Measurements from ENCODE around the gene LRRC42. TPM values are rescaled to one million over a fixed set of nuclear protein-coding genes. Genes with fewer than 3 reads are reported as not detected.

The LRRC42 gene
- total RNA-seq, 1 donor from 2014 or later, result 45.4 TPM

GRCh38 chr1:53902235-53903138, 43.7 kb upstream of the LRRC42 start:
- no peak overlapping the region for H3K27ac Mint-ChIP-seq (ENCODE audit: unreplicated experiment)
- no peak overlapping the region for H3K4me3 Mint-ChIP-seq
- no peaks in the 10 kb centered on the region for H3K9me3 Mint-ChIP-seq
- H3K27me3 Mint-ChIP-seq (ENCODE audit: low read depth), result no peaks in the 10 kb centered on the region
- no peaks in the 10 kb centered on the region for H3K36me3 Mint-ChIP-seq (ENCODE audit: low read depth)
- no peak for DNase-seq (ENCODE audit: low read depth, low spot score)
- TF ChIP-seq CTCF (conservative IDR thresholded peaks at IDR 0.05), result no peak
- H3K4me1 Mint-ChIP-seq, result no peaks in the 10 kb centered on the region

GRCh38 chr1:53905509-53905908, 40.6 kb upstream of the LRRC42 start:
- no peak for DNase-seq (ENCODE audit: low read depth, low spot score)
- no peaks in the 10 kb centered on the region for H3K27me3 Mint-ChIP-seq (ENCODE audit: low read depth)
- no peak overlapping the region for H3K27ac Mint-ChIP-seq (ENCODE audit: unreplicated experiment)
- no peaks in the 10 kb centered on the region for H3K36me3 Mint-ChIP-seq (ENCODE audit: low read depth)
- H3K4me1 Mint-ChIP-seq, result no peaks in the 10 kb centered on the region
- TF ChIP-seq CTCF (conservative IDR thresholded peaks at IDR 0.05), result no peak
- no peak overlapping the region for H3K4me3 Mint-ChIP-seq
- no peaks in the 10 kb centered on the region for H3K9me3 Mint-ChIP-seq

- no peaks in the 10 kb centered on the region for H3K9me3 Mint-ChIP-seq
- TF ChIP-seq CTCF (conservative IDR thresholded peaks at IDR 0.05), result no peak
- no peak for DNase-seq (ENCODE audit: low read depth, low spot score)
- no peaks in the 10 kb centered on the region for H3K36me3 Mint-ChIP-seq (ENCODE audit: low read depth)
- H3K4me1 Mint-ChIP-seq, result no peaks in the 10 kb centered on the region
- no peak overlapping the region for H3K27ac Mint-ChIP-seq (ENCODE audit: unreplicated experiment)
- H3K27me3 Mint-ChIP-seq (ENCODE audit: low read depth), result no peaks in the 10 kb centered on the region
- H3K4me3 Mint-ChIP-seq, result no peak overlapping the region
Measured at GRCh38 chr1:53906121-53906520, 40.0 kb upstream of the LRRC42 start.

GRCh38 chr1:53909946-53910345, 36.2 kb upstream of the LRRC42 start:
- H3K9me3 Mint-ChIP-seq, result no peaks in the 10 kb centered on the region
- H3K27me3 Mint-ChIP-seq (ENCODE audit: low read depth), result no peaks in the 10 kb centered on the region
- no peaks in the 10 kb centered on the region for H3K36me3 Mint-ChIP-seq (ENCODE audit: low read depth)
- no peak overlapping the region for H3K4me3 Mint-ChIP-seq
- no peak for DNase-seq (ENCODE audit: low read depth, low spot score)
- no peak for TF ChIP-seq CTCF (conservative IDR thresholded peaks at IDR 0.05)
- no peak overlapping the region for H3K27ac Mint-ChIP-seq (ENCODE audit: unreplicated experiment)
- H3K4me1 Mint-ChIP-seq, result no peaks in the 10 kb centered on the region

GRCh38 chr1:53911442-53911841, 34.7 kb upstream of the LRRC42 start:
- H3K27me3 Mint-ChIP-seq (ENCODE audit: low read depth), result no peaks in the 10 kb centered on the region
- no peaks in the 10 kb centered on the region for H3K9me3 Mint-ChIP-seq
- H3K4me1 Mint-ChIP-seq, result no peaks in the 10 kb centered on the region
- TF ChIP-seq CTCF (conservative IDR thresholded peaks at IDR 0.05), result no peak
- no peak overlapping the region for H3K4me3 Mint-ChIP-seq
- H3K36me3 Mint-ChIP-seq (ENCODE audit: low read depth), result no peaks in the 10 kb centered on the region
- no peak for DNase-seq (ENCODE audit: low read depth, low spot score)
- H3K27ac Mint-ChIP-seq (ENCODE audit: unreplicated experiment), result no peak overlapping the region

All from neural crest cell (in vitro differentiated cells).